ENCODE results near the gene MRPS34.

DNA sequence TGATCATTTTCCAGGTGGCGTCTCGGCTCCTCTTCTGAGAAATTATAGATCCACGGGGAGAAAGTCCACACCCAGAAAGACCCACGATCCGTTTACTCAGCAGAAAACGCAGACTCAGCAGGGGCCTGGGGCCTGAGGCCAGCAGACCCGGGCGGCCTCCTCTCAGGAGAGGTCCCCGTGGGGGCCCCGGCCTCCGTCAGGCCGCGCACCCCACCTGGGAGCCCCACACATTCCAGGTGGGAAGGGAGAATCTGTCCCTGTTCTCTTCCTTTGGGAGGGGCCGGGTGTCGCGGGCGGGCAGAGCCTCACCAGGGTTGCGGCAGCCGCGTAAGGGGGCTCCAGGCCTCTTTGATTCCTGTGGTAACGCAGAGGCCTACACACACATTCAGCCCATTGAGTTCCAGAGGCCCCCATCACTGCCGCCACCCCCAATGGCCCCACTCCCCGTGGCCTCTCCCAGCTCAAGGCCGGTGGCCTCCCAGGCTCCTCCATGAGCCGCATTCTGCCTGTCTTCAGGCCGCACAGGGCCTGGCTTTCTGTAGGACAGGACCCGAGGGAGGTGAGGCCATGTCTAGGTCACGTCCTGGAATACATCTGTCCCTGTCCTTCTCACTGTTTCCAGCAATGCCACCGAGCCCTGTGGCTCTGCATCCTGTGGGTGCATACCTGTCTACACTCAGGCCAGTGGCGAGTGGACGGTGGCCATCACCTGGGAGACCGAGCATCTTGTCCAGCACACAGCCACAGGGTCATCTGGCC is 22.2 kb upstream of the MRPS34 start:
- TF ChIP-seq, protein P1, sequence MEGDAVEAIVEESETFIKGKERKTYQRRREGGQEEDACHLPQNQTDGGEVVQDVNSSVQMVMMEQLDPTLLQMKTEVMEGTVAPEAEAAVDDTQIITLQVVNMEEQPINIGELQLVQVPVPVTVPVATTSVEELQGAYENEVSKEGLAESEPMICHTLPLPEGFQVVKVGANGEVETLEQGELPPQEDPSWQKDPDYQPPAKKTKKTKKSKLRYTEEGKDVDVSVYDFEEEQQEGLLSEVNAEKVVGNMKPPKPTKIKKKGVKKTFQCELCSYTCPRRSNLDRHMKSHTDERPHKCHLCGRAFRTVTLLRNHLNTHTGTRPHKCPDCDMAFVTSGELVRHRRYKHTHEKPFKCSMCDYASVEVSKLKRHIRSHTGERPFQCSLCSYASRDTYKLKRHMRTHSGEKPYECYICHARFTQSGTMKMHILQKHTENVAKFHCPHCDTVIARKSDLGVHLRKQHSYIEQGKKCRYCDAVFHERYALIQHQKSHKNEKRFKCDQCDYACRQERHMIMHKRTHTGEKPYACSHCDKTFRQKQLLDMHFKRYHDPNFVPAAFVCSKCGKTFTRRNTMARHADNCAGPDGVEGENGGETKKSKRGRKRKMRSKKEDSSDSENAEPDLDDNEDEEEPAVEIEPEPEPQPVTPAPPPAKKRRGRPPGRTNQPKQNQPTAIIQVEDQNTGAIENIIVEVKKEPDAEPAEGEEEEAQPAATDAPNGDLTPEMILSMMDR (IDR thresholded peaks at IDR 0.05 in 2 of 3, conservative IDR thresholded peaks at IDR 0.05 in 1 of 3; ENCODE audit: control insufficient read depth in 2 of 3, extremely low read depth in 1 of 3, insufficient read depth in 1 of 3, low read depth in 3 of 3, low read length in 3 of 3) = no peak
- TF ChIP-seq, protein P2, sequence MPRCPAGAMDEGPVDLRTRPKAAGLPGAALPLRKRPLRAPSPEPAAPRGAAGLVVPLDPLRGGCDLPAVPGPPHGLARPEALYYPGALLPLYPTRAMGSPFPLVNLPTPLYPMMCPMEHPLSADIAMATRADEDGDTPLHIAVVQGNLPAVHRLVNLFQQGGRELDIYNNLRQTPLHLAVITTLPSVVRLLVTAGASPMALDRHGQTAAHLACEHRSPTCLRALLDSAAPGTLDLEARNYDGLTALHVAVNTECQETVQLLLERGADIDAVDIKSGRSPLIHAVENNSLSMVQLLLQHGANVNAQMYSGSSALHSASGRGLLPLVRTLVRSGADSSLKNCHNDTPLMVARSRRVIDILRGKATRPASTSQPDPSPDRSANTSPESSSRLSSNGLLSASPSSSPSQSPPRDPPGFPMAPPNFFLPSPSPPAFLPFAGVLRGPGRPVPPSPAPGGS (IDR thresholded peaks at IDR 0.05; ENCODE audit: borderline replicate concordance, insufficient read depth, low read depth, low read length, poor library complexity, severe bottlenecking) = no peak

All from GM12878 (cell line).